NCI-H748 treated with DMSO at 0.1 percent for 48 hours (cell line): ENCODE results near the gene IQCE.
"Not testable (repeated sequence)": the region's sequence is repeated elsewhere in the genome, so short reads cannot be mapped to it uniquely, and the experiment has no call there.

Experiments
- DNase-seq: peaks from one replicate; lab custom pipeline; 2025; lab: John Stamatoyannopoulos, UW

The IQCE gene

DNA sequence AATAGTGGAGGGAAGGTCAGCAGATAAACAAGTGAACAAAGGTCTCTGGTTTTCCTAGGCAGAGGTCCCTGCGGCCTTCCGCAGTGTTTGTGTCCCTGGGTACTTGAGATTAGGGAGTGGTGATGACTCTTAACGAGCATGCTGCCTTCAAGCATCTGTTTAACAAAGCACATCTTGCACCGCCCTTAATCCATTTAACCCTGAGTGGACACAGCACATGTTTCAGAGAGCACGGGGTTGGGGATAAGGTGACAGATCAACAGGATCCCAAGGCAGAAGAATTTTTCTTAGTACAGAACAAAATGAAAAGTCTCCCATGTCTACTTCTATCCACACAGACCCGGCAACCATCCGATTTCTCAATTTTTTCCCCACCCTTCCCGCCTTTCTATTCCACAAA, 25.2 kb upstream of the IQCE start:
- not testable (repeated sequence) for DNase-seq

DNA sequence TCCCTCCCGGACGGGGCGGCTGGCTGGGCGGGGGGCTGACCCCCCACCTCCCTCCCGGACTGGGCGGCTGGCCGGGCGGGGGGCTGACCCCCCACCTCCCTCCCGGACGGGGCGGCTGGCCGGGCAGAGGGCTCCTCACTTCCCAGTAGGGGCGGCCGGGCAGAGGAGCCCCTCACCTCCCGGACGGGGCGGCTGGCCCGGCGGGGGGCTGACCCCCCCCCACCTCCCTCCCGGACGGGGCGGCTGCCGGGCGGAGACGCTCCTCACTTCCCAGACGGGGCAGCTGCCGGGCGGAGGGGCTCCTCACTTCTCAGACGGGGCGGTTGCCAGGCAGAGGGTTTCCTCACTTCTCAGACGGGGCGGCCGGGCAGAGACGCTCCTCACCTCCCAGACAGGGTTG, 24.6 kb upstream of the IQCE start:
- DNase-seq: not testable (repeated sequence)

DNA sequence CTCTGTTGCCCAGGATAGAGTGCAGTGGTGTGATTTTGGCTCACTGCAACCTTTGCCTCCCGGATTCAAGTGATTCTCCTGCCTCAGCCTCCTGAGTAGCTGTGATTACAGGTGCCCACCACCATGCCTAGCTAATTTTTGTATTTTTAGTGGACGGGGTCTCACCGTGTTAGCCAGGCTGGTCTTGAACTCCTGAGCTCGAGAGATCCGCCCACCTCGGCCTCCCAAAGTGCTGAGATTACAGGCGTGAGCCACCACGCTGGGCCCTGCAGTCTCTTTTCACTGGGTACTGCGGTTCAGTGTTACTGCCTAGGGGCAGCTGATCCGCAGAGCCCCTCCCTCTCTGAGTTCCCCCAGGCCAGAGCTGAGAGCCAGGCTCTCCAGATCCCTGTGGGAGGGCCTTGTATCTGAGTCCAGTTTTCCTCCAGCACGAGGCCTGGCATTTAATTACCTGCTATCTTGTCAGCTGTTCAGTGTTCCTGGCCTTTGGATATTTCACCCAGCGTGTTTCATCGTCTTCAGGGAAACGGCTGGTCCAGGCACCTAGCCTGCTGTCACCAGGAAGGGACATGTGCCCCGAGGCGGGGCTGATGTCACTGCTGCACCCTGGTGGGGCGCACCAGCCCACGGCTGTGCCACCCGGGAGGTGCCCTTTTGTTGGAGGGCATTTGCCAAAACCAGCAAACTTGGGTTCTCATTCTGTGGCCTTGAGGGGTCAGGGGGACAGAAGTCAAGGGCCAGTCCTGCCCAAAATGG, 22.7 kb upstream of the IQCE start:
- DNase-seq: not testable (repeated sequence)

DNA sequence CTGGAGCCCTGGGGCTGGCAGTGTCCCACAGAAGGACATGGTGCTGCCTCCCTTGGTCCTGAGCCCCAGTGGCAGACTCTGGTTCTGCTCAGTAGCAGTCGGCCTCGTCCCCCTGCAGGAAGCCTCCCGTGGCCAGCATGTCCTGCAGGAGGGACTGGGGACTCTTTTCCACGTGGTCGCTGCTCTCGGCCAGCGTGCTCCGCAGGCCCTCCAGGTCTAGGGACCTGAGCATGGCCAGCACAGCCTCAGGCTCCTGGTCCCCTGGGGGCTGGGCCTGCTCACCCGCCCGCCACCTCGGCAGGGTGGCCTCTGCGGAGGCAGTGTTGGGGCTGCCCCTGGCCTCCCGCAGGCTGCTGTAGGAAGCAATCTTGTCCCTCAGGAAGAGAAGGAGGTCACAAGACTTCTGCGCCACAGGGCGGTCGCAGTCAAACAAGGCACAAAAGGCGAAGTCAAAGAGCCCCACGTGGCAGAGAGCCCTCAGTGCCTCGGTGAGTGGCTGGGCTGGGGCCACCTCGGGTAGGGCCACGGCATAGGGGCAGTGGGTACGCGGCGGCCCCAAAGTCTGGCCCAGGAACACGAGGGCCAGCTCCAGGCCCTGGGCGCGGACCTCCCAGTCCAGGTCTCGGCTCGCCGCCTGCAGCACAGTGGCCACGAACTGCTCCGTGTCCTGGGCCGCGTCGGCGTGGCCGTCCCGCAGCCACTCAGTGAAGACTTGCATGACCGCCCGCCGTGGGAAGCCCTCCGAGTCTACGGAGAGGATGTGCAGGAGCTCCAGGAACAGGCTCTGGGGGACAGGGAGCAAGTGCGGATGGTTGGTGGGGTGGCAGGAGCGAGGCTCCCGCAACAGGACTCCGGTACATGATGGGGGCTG, 20.6 kb upstream of the IQCE start:
- no peak for DNase-seq

DNA sequence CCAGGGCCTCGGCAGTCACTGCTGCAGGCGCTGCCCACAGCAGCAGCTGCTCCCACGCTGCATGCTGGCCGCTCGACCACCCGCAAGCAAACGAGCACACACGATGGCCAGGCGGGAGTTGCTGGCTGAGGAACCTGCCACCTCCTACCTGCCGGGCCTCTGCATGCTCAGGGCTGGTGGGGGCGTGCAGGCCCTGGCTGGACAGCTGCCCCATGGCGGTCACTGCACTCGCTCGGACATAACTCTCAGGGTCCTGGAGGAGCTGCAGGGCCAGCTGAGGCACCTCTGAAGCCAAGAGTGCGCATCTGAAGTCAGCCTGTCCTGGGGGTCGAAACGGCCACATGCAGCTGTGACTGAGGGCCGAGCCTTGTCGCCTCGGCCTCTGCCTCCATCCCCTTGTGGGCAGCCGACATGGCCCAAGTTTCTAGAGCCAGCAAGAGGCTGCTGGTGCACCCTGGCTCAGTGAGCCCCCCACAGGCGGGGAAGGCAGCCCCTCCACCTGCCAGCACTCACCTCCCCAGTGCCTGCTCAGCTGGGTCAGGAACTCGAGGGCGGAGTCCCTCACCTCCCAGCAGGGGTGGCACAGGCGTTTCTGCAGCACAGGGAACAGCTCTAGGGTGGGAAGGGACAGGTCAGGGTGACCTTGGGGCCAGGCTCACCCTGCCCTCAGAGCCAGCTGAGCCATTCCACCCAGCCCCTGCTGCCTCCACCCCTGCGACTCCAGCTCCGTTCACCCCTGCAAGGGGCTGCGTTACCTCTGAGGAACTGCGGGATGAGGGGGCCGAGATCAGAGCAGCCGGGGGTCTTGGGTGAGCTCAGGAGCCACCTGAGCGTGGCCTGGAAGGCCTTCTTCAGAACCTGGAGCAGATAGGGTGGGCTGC, 19.5 kb upstream of the IQCE start:
- DNase-seq: no peak

DNA sequence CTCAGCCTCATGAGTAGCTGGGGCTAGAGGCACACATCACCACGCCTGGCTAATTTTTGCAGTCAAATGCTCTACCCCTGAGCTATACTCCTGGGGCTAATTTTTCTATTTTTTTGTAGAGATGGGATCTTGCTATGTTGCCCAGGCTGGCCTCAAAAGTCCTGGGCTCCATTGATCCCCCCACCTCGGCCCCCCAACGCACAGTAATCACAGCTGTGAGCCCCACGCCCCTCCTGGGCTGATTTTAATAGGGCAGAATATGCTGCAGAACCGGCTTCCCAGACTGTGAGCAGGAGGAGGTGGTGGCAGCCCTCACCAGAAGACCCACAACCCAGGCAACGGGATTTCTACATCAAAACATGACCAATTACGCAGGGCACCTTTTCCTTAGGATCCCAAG, 18.6 kb upstream of the IQCE start:
- DNase-seq: no peak

DNA sequence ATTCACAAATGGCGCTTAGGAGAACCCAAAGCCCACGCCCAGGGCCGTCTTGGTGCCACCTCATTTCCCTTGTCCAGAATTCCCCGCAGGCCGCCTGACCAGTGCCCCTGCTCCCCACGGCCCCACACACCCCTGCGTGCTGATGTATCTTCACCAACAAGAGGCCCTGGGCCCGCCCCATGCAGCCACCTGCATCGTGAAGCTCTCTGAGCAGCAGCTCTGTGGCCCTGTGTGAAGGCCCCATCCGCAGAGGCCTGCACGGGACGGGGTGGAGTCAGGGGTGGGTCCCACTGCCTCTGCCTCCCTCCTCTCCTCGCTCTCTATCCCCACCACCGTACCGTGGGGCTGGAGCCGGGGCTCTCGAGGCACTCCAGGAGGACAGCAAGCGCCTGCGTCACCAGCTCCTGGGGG, 18.1 kb upstream of the IQCE start:
- DNase-seq: no peak

DNA sequence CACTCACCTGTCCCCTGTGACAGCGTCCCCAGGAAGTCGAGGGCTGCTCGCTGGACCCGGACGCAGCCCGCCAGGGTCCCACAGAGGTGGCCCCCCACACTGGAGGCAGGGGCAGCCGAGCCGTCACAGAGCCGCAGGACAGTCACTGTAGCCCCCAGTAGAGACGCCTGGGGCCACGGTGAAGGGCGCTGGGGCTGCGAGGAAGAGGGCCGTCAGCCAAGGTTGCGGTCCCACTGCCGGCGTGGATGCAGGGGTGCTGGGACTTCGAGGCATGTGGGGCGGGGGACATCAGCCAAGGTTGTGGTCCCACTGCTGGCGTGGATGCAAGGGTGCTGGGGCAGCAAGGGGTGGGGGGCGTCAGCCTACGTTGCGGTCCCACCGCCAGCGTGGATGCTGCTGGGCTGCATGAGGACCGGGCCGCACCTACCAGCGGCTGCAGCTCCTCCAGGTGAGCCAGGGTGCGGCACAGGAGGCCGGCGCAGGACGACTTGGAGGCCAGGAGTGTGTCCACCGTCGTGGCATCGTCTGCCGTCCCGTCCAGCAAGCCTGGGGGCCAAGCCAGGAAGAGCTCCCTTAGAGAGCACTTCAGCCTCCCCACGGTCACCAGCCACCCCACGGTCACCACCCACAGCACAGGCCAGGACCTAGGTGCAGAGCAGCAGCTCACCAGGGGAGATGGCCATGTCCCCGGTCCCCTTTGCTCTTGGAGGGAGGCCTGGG, 17.3 kb upstream of the IQCE start:
- no peak for DNase-seq

DNA sequence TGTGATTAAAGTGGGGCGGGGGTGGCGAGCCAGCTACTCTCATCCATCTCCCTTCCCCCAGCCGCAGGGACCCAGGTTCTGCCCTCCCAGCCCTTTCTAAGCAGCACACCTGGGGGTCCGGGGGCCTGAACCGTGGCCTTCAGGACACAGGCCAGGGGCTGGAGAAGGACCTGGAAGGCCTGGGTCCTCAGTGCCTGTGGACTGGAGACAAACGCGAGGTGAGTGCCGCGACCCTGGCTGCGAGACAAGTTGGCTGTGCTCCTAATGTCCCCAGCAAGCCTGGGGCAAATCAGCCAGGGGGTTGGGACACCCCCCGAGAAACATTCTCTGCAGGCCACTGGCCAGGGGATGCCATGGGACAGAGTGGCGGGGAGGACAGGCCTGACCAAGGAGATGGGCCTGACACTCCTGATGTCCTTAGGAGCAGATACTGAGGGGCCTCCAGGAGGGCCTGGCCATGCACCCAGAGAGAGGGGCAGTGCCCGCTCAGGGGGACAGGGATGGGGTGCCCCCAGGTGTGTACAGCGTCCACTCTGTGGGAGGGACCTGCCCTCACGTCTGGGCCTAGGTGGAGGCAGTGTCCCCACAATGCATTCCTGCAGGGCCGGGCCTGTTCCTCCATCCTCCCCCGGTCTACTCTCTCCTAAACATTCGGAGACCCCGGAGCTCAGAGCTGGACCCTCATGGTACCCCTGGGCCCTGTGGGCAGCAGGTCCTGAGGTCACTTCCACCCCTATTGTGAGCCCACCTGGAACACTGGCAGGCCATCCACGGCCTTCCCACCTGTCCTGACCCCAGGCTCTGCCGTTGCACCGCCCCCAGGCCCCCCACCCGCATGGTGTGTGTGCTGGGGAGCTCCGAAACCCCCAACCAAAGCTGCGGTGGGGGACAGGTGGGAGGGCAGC, 16.5 kb upstream of the IQCE start:
- DNase-seq: no peak

DNA sequence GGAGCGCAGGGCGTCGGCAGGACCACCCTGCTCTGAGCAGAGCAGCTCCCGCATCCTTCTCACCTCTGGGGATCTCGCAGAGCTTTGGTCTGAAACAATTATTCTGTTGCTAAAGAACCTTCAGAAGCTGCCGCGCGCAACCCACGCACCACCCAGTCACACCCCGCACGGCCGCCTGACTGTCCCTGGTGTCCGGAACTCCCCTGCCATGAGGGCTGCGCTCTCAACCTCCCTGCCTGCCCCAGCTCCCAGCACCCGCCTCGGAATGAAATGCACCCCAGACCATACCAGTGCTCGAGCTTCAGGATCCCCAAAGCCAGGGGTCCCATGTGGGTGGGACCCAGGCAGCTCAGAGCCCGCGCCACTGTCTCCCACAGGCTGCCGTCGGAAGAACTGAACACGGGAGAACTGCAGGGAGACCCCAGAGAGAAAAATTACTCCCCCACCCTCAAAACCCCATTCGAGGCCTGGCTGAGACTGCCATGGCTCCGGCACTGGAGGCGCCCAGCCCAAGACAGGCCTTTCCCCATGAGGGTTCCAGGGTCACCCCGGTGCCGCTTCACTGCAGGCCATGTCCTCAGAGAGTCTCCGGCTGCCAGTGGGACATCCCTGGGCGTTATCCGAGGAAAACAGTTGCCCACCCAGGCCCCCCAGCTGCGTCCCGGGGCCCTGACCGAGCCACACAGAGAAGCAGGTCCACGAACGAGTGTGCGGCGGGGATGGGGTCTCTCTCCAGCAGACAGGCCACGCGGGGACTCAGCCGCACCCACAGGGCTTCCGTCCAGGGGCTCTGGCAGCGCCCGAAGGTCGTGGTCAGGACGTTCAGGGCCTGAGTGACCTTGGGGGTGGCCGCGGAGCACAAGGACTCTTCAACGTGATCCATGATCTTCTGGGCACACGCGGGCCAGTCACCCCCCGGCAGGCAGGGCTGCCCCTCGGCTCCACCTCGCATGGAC, 15.6 kb upstream of the IQCE start:
- DNase-seq: no peak

DNA sequence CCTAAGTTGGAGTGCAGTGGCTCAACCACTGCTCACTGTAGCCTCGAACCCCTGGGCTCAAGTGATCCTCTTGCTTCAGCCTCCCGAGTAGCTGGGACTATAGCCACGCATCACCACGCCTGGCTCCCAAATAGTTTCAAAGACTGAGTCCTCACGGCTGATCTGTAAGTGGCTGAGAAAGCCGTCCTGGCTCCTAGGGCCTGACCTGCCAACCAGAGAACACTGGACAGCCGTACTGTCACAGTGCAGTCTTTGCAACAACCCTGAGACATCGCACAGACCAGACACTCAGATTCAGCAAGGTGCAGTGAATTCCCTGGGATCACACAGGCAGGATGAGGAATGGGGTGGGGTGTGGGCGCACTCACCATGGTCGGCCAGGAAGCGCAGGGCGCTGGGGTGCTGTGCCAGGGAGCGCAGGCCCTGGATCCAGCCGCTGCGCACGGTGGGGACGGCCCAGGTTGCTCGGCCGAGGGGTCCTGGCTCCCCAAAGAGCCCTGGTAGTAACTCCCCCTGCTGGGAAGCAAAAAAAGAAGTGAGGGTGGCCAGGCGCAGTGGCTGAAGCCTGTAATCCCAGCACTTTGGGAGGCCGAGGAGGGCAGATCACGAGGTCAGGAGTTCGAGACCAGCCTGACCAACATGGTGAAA, 14.1 kb upstream of the IQCE start:
- no peak for DNase-seq

DNA sequence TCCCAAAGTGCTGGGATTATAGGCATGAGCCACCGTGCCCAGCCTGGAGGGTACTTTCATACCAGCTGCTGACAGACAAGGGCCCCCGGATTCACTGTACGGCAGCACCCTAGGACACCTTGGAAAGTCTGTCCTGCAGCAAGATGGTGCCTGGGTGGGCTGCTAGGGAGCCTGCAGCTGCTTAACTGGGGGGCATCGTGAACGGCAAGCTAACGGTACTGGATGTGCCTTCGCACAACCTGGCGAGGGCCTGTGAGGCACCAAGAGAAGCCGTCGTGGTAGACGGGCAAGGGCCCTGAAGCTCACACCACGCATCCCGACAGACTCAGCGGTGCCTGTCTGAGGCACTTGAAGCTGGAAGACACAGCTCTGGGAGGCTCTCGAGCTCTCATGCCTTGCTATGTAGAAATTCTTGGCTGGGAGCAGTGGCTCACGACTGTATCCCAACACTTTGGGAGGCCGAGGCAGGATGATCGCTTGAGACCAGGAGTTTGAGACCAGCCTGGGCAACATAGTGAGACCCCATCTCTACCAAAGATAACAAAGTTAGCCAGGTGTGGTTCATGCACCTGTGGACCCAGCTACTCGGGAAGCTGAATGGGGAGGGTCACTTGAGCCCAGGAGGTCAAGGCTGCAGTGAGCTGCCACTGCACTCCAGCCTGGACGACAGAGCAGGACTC, 12.9 kb upstream of the IQCE start:
- no peak for DNase-seq

DNA sequence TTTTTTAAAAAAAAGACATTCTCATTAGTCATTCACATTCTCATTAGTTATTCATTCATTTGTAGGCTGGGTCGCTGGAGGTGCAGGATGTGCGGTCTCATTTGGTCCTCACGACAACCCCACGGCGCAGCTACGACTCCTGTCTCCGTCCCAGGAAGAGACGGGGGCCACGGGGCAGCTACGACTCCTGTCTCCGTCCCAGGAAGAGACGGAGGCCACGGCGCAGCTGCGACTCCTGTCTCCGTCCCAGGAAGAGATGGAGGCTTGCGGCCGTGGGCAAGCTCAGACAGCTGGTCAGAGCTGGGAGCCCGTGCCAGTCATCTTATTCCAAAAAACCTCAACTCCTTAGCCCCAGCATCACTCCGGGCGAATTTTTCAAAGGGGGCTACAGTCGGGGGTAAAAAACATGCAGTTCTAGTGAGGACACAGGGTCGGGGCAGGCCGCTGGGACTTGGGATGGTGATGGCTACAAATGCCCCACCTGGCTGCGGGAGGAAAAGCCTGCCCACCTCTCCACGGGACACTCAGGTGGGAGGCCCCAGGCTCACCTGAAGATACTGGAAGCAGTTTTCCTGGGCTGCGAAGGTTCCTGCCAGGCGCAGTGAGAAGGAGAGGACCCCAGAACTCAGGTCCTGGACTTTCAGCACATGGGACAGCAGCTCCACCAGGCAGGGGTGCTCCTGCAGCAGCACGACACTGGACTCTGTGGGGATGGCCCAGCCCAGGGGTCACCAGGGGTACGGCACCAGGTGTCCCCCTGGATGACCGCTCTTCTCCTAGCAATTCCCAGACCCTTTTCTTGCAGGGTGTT, 11.8 kb upstream of the IQCE start:
- no peak for DNase-seq

DNA sequence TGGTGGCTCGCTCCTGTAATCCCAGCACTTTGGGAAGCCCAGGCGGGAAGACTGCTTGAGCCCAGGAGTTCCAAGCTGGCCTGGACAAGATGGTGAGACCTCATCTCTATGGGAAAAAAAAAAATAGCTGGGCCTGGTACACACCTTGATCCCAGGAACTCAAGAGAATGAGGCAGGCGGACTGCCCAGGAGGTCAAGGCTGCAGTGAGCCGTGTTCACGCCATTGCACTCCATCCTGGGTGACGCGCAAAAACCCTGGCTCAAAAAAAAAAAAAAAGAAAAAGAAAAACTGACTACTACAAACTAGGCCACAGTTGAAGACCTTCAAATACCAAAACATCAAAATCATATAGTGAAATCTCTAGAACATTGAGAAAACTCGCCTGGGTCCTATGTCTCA, 7.4 kb upstream of the IQCE start:
- DNase-seq: no peak

DNA sequence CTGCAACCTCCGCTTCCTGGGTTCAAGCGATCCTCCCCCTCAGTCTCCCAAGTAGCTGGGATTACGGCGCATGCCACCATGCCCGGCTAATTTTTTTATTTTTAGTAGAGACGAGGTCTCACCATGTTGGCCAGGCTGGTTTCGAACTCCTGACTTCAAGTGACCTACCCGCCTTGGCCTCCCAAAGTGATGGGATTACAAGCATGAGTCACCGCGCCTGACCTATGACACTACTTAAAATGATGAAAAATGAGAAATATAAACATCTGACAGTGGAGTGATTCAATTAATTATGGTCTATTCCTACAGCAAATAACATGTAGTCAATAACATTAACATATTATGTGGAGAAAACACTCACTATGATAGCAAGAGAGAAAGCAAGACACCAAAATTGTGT, 5.7 kb upstream of the IQCE start:
- DNase-seq: no peak

DNA sequence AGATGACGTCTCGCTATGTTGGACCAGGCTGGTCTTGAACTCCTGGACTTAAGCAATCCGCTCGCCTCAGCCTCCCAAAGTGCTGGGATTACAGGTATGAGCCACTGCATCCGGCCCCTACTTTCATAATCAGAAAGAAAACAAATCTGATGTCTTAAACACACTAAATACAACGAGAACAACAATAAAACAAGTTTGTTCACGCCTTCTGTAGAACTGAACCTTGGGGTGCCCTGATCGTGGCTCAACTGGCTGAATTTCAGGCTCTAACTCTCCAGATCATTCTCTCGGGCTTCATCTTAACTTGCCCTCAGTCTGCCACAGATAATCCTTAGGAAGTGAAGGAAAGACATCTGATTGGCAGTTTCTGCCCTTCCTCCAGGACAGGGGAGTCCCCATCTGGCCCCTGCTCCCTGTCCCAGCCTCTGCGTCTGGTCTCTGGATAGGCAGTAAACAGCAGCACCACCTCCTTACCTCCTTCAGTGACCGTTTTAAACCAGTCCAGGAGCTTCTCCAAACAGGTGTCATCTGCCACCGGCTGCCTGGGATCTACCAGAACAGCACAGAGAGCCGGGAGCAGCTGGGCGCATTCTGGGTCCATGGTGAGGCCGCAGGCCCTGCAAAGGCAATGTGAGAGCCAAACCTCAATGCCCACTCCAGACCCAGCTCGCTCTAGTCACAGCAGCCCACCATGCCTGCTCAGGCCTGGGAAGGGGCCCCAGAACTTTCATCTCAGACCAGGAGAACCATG, 4.8 kb upstream of the IQCE start:
- no peak for DNase-seq

DNA sequence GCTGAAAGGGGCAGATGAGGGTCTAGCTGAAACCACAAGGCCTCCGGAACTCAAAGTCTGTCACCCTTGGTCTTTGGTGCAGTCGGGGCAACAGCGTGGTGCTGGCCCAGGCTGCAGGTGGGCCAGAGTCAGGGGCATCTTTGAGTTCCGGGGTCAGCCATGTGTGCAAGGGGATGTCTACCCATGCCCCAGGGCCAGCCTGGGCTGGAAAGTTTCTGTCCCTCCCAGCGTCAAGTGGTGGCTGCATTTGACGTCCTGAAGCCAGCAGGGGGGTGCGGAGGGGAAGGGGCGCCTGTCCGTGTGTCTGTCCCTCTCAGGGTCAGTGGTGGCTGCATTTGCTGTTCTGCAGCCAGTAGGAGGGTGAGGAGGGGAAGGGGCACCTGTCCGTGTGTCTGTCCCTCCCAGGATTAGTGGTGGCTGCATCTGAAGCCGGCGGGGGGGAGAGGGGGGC, 4.1 kb upstream of the IQCE start:
- no peak for DNase-seq
